ENCODE measurements around the gene COX7B2.

The COX7B2 gene

DNA sequence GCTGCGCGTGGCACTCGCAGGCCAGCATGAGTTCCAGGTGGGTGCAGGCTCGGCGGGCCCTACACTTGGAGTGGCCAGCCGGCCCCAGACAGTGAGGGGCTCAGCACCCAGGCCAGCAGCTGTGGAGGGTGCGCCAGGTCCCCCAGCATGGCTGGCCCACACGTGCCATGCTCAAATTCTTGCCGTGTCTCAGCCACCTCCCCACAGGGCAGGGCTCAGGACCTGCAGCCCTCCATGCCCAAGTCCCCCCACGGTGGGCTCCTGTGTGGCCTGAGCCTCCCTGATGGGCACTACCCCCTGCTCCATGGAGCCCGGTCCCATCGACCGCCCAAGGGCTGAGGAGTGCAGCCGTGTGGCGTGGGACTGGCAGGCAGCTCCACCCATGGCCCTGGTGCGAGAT is 210.2 kb downstream of the COX7B2 start:
- FAIRE-seq: no peak
- no peak for DNase-seq (ENCODE audit: insufficient read length, low spot score)
- TF ChIP-seq POU2F2 (IDR thresholded peaks at IDR 0.05; ENCODE audit: low read depth, low read length) (no peak), SPI1 (IDR thresholded peaks at IDR 0.05; ENCODE audit: low read depth, low read length) (no peak), TAF1 (IDR thresholded peaks at IDR 0.05; ENCODE audit: low read depth, low read length) (no peak), POLR2AphosphoS5 (IDR thresholded peaks at IDR 0.05; ENCODE audit: low read depth, low read length) (no peak), POLR2A (IDR thresholded peaks at IDR 0.05; ENCODE audit: low read depth, low read length) (no peak), PAX5 (IDR thresholded peaks at IDR 0.05; ENCODE audit: insufficient read depth, low read length, severe bottlenecking) (no peak)
